GM12878 (cell line): ENCODE data around the gene LENG1. TPM values are rescaled to one million over a fixed set of nuclear protein-coding genes. Genes with fewer than 3 reads are reported as not detected.

Source experiments
- CBX5 ChIP-seq: sonication (generic); IDR thresholded peaks from 2 replicates; pipeline ENCODE4 v1.6.1; 2016; ENCODE audit warnings: low read depth, moderate library complexity, mild to moderate bottlenecking, inconsistent platforms
- DPF2 ChIP-seq: fragments of 450-650 bp; IDR thresholded peaks from 2 replicates; pipeline ENCODE4 v1.6.1; 2017; ENCODE audit warnings: mild to moderate bottlenecking
- E2F4 ChIP-seq: IDR thresholded peaks from 2 replicates; pipeline ENCODE4 v1.6.1; 2012; ENCODE audit warnings: low read depth, low read length, improper control_type of control experiment
- EZH2 ChIP-seq: IDR thresholded peaks from 2 replicates; pipeline ENCODE4 v1.6.1; 2012; ENCODE audit warnings: low read depth, mild to moderate bottlenecking, control low read depth, inconsistent platforms, low read length, borderline replicate concordance; ENCODE audit not compliant: control insufficient read depth
- HDGF ChIP-seq: fragments of 450-650 bp; IDR thresholded peaks from 2 replicates; pipeline ENCODE4 v1.6.1; 2016; ENCODE audit warnings: antibody characterized with exemption
- IRF5 ChIP-seq: fragments of 450-650 bp; IDR thresholded peaks from 2 replicates; pipeline ENCODE4 v1.6.1; 2017; ENCODE audit warnings: borderline replicate concordance
- MEF2B ChIP-seq: fragments of 450-650 bp; IDR thresholded peaks from 2 replicates; pipeline ENCODE4 v1.6.1; 2018; ENCODE audit warnings: mild to moderate bottlenecking, moderate library complexity; ENCODE audit not compliant: partially characterized antibody, poor library complexity, severe bottlenecking
- NFYA ChIP-seq: IDR thresholded peaks from 2 replicates; pipeline ENCODE4 v1.6.1; 2011; ENCODE audit warnings: low read depth, mild to moderate bottlenecking, low read length, improper control_type of control experiment, borderline replicate concordance
- NR2C1 ChIP-seq: fragments of 450-650 bp; IDR thresholded peaks from 2 replicates; pipeline ENCODE4 v1.6.1; 2017; ENCODE audit warnings: antibody characterized with exemption, mild to moderate bottlenecking, moderate library complexity
- NRF1 ChIP-seq: conservative IDR thresholded peaks from 2 replicates; pipeline ENCODE4 v1.6.1; 2011; ENCODE audit warnings: mild to moderate bottlenecking, low read depth, low read length, improper control_type of control experiment
- PBX3 ChIP-seq: IDR thresholded peaks from 2 replicates; pipeline ENCODE4 v1.6.1; 2011; ENCODE audit warnings: mild to moderate bottlenecking, low read depth, low read length, moderate library complexity; ENCODE audit not compliant: insufficient replicate concordance
- REST ChIP-seq: IDR thresholded peaks from 2 replicates; pipeline ENCODE4 v1.6.1; 2012; ENCODE audit warnings: mild to moderate bottlenecking, low read depth, low read length
- SIN3A ChIP-seq: IDR thresholded peaks from 2 replicates; pipeline ENCODE4 v1.6.1; 2012; ENCODE audit warnings: low read depth, low read length, improper control_type of control experiment
- SMC3 ChIP-seq: IDR thresholded peaks from 2 replicates; pipeline ENCODE4 v1.6.1; 2011; ENCODE audit warnings: low read length, improper control_type of control experiment, borderline replicate concordance
- TAF1 ChIP-seq: IDR thresholded peaks from 2 replicates; pipeline ENCODE4 v1.6.1; 2011; ENCODE audit warnings: mild to moderate bottlenecking, low read depth, low read length, borderline replicate concordance
- TBL1XR1 ChIP-seq: IDR thresholded peaks from 2 replicates; pipeline ENCODE4 v1.6.1; 2012; ENCODE audit warnings: low read depth, low read length, improper control_type of control experiment
- WRNIP1 ChIP-seq: IDR thresholded peaks from 2 replicates; pipeline ENCODE4 v1.6.1; 2011; ENCODE audit warnings: low read depth, low read length, improper control_type of control experiment, borderline replicate concordance
- ZBTB11 ChIP-seq: fragments of 450-650 bp; formaldehyde crosslinking; IDR thresholded peaks from 2 replicates; pipeline ENCODE4 v1.5.0; 2022; ENCODE audit warnings: mild to moderate bottlenecking, missing genetic modification characterization
- ZNF217 ChIP-seq: fragments of 450-650 bp; IDR thresholded peaks from 2 replicates; pipeline ENCODE4 v1.6.1; 2017; ENCODE audit warnings: antibody characterized with exemption, mild to moderate bottlenecking
- polyA plus RNA-seq, 11 experiments: library from polyadenylated mRNA; depleted of rRNA in 4 of 11; unstranded in 6 of 11; stranded (reverse) in 5 of 11; fragments of >200 nt; fragmentation: Nextera tagmentation in 4 of 11; fragmentation: Illumina TruSeq in 1 of 11; extraction: Ambion mirVana in 4 of 11; extraction: Trizol in 1 of 11; gene quantifications; 1 replicate in 1 of 11; 2 replicates in 10 of 11; pipeline versions ENCODE4 v1.2.1 to v1.2.3, GENCODE V29; 2011 to 2016; ENCODE audit warnings: inconsistent platforms in 2 of 11, missing spikeins in 2 of 11, low read depth in 1 of 11
- total RNA-seq, 4 experiments: library from RNA; depleted of rRNA in 3 of 4; stranded (reverse); fragments of >200 nt in 3 of 4; fragmentation: Illumina TruSeq in 1 of 4; extraction: Trizol in 1 of 4; gene quantifications; 2 replicates each; pipeline versions ENCODE4 v1.2.1 to v1.2.3, GENCODE V29; 2013 to 2021

The LENG1 gene
- total and polyA plus RNA-seq, 10 of the 15 experiments (the other 5 are each of a cell fraction or from before 2014, with no cell fraction given) = 0.21 to 10.8 (median 5.8) TPM

- TF ChIP-seq ZBTB11 (CRISPR knock-in tag) (no peak), IRF5 (no peak), SIN3A (no peak; the same call in 1 of the 2 replicates), NFYA (no peak), TBL1XR1 (no peak), SMC3 (no peak), ZNF217 (no peak), DPF2 (peak; percentile 87), MEF2B (peak; percentile 54), PBX3 (no peak), WRNIP1 (no peak), E2F4 (0 out of 2 replicates have a peak, but pooled peaks have one; percentile 7), TAF1 (peak; percentile 34; the same call in 1 of the 2 replicates), CBX5 (no peak), NRF1 (0 out of 2 replicates have a peak, but pooled peaks have one; percentile 31), HDGF (no peak), NR2C1 (no peak), EZH2 (no peak), REST (no peak)
Measured at GRCh38 chr19:54191011-54191810, 31.7 kb upstream of the LENG1 start, which contains the start of gene TSEN34 (continued).
